Measurements from ENCODE around the gene DDIT4L.
"Not testable (repeated sequence)": the region's sequence is repeated elsewhere in the genome, so short reads cannot be mapped to it uniquely, and the experiment has no call there.

DDIT4L gene

GRCh38 chr4:100166297-100167039, 23.8 kb downstream of the DDIT4L start:
- no peak for DNase-seq

- DNase-seq, result no peak
Measured at GRCh38 chr4:100165809-100166208, 24.5 kb downstream of the DDIT4L start.

GRCh38 chr4:100164808-100165760, 25.2 kb downstream of the DDIT4L start:
- no peak for DNase-seq

- DNase-seq, result no peak
Measured at GRCh38 chr4:100162027-100162685, 28.1 kb downstream of the DDIT4L start.

GRCh38 chr4:100149190-100149589, 41.1 kb downstream of the DDIT4L start:
- no peak for DNase-seq

- no peak for DNase-seq
Measured at GRCh38 chr4:100147684-100148083, 42.6 kb downstream of the DDIT4L start.

- no peak for DNase-seq
Measured at GRCh38 chr4:100147198-100147597, 43.1 kb downstream of the DDIT4L start.

- DNase-seq, result no peak
Measured at GRCh38 chr4:100146756-100147155, 43.5 kb downstream of the DDIT4L start.

GRCh38 chr4:100137320-100137719, 52.9 kb downstream of the DDIT4L start:
- DNase-seq, result not testable (repeated sequence)
